ENCODE results near the gene BATF3.

The BATF3 gene

DNA sequence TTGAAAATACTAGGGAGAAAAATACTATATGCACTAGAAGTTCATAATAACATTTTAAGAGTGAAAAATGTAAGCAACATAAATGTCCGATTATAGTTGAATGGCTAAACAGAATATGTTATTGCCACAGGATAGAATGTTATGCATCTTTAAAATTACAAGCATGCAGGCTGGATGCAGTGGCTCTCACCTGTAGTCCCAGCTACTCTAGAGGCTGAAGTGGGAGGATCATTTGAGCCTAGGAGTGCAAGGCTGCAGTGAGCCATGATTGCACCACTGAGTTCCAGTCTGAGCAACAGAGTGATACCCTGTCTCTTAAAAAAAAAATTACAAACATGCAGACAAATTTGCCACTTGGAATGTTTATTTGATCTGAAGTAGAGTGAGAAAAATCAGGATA is 3.0 kb upstream of the BATF3 start:
- no peak for DNase-seq

DNA sequence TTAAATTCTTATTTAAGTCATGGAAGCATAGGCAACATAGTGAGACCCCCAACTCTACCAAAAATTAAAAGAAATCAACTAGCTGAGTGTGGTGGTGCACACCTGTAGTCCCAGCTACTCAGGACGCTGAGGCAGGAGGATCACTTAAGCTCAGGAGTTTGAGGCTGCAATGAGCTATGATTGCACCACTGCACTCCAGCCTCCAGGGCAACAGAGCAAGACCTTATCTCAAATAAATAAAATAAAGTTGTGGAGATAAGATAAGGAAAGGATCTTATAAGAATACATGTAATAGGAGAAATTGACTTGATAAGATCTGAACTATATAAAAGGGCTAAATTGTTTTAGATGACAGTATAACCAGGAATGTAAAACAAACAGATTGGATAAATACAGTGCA is 2.3 kb upstream of the BATF3 start:
- DNase-seq = no peak

DNA sequence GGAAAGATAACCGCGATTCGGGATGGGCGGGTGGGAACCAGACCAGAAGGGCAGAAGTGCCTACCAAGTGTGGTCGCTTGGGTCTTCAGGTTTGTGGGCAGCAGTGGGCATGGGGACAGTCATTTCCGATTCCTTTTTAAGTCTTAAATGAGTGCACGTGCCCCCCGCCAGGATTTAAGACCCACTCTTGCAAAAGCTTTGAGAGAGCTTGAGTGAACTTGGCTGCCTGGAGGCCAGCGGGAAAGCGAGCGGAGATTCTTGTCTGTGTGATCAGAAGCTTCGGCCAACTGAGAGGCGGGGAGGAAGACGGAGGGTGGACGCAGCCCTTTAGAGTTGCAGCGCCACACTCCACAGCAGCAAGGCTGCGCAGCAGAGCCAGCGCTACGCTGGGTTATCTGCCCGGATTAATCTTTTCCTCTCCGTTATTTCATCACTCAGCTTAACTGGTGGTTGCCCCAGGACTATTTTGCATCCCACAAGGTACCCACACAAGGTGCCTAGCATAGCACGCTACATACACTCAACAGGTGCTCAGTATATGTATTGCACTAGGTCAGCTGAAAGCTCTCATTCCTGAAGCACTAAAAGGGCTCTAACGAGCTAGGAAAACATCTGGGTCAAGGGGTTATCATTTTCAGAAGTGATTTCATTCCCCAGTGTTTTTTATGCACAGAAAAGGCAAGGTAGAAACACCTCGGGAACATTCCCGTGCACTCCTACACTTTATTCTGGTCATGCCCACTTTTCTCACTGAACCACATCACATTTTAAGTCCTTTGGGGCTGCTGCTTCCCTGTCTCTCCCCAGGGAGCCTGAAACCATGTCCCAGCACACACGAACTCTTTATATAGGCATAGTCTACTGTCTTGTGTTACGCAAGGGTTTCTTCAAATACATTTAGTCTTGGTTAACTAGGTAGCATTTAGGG is 1.5 kb upstream of the BATF3 start:
- DNase-seq = no peak

DNA sequence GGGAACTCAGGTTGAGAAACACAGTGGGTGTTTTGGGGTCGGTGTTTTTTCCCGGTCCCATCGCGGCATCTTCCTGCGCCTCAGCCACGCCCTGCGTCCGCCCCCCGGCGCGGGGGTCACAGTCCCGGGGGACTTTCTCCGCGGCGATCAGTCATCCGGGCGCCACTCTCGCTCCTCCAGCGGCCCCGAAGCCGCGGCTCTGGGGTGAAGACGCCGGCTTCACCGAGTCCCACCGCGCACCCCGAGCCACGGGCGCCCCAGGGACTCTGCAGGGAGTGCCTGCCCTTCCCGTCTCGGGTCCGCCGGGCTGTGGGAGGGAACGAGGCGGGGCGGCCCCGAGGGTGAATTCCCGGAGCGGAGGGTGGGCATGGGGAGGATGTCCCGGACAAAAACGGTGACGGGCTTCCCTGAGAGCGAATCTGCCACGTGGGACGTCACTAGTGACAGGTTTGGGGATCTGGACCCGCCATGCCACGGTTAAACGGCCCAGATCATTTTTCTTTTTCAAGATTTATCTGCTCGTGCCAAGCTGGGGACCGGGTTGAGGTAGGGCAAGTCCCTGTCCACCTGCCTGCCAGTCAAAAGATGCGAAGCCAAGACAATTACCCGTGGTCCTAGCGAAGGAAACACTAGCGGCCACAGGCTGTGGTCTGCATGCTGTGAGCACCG is 717 bp upstream of the BATF3 start:
- no peak for DNase-seq

DNA sequence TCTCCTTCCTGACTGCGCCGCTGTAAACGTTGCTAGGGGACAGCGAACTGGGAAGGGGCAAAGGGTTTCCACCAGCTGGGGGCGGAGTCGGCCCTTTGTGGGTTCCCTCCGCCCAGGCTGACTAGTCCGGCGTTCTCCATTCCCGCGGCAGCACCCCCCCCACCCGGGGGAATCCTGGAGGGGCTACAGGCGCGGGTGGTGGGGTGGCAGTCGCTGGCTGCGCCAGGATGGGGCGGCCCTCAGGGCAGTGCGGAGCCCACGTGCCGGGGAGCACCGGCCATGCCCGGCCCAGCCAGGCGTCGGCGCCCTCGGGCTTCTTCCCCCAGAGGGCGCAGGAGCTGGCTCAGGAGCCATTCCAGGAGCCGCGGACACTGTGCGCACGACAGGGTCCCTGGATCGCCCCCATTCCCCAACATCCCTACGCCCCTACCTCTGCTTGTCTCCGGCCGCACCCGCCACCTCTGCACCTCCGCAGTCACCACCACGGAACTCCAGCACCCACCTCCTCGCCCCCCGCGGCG is 476 bp downstream of the BATF3 start:
- peak; percentile 45 for DNase-seq

DNA sequence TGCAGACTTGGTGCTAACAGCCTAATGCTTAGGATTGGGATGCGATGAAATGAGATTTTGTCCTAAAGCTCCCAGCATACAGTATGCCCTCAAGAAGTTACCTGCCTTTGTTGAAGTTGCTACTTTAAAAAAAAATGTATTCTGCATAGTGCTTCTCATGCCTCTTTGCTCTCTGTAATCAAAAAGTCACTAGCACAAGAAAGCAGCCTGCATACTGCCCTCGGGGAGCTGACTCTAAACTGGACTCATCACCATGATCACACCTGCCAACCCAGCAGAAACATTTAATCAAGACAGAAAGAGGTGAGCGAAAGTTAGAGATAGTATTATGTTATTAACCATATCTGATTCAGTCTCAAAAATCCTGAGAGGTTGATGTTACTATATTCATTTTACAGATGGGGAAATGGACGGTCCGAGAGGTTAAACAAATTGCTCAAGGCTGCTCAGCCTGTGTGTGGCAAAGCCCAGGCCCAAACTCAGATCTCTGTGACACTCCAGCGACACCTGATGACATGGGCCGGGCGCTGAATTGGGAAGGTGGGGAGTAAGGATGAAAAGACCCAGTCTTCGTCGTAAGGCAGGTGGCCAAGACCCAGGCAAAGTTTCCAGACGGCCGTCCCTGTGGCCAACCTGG is 1.1 kb downstream of the BATF3 start:
- peak; percentile 26 for DNase-seq

DNA sequence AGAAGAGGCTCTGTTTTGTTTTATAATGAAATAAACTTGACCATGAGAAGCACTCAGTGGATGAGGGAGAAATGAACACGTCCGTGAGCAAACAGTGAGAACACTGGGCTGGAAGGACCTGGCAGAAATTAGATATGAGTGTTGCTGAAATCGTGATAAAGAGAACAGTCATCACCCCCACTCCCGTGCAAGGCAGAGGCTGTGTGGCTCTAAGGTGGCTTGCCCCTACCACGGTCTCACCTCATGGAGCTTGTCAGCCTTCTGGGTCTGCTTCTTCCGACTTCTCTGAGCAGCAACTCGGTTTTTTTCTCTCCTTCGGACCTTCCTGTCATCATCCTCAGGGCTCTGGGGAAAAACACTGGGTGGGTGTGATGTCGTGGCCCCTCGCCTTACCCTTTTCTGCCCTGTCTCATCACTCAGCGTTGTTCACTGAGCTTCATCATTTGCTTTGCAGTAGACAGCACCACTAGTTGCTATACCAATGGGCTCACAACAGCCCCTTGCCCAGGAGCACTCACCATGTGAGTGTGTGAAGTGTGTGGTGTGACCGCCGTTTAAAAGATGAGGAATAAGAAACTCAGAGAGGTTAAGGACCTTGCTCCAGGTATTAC is 2.8 kb downstream of the BATF3 start:
- no peak for DNase-seq

DNA sequence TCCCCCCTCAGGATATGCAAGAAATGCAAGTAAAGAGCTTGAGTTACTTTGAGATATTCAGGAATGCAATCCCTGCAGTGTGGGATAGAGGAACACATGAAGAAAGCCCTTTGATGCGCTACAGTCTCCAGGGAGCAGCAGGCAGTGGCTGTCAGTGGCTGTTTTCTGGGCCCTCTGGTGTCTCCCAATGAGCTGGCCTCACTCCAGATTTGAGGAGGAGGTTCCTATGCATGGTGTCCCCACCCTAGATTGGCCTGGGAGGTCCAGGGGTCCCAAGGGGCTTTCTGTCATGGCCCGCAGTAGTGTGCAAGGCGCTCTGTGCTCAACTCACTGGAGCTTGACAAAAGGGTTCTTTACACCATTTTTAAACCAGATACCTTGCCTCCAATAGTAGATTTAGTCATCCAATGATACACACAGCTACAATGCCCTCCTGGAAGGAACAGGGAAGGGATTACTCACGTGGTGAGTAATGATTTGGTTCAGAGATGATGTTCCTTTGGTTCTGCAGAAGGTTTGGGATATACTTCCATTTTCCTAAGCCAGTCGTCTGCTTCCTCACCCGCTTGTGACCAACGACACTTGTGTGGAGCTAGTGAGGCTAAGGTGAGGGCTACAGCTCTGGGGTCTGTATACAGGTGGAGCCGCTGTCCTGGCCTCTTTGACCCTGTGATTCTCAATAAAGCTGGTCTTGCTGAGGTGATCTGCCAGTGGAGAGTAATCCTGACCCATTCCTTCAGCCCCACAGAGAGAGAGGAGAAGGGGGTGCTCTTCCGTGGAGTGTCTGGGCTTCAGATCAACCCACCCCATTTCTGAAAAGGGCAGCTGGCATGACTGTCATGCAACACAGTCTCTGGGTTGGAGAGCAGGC is 6.6 kb downstream of the BATF3 start:
- DNase-seq = no peak

DNA sequence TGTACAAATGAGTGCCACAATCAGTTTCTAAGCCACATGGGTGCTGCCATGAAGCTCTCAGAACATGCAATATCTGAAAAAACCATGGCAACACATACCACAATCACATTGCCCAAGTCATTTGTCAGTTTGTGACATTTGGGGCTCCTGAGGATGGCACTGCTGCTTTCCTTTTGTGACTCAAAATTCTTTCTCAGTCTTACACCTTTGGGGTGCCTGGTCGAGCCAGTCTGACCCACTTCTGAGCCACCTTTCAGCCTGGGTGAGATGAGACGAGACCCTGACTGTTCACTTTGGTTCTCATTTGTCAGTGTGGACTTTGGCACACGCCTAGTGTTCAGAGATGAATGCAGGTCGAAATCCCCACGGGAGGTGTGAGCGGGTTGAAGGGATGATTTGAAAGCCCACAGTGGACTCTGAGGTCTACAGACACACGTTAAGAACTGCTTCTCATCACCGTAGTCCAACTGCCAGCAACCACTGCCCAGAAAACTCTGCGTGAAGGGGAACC is 8.0 kb downstream of the BATF3 start:
- DNase-seq = no peak

DNA sequence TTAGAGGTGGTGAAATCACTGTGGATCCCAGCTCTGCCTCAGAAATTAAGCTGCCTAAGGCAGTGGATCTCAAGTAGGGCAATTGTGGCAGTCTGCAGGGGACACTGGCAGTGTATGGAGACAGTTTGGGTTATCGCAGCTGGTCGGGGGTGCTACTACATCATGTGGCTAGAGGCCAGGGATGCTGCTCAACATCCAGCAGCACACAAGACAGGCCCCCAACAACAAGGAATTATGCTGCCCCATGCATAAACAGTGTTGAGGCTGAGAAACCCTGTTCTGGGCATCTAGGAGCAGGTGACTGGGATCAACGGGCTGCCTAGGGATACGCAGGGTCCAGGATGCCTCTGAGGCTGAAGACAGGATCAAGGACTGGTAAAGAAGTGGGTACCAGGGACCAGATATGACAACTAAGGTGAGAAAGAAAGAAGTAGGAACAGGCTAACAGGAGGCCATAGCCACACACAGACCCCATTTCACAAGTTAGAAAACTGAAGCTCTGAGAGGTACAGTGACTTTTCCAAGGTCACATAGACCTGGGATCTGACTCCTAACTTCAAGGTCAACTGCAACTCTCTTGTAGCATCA is 8.7 kb downstream of the BATF3 start:
- DNase-seq = no peak

DNA sequence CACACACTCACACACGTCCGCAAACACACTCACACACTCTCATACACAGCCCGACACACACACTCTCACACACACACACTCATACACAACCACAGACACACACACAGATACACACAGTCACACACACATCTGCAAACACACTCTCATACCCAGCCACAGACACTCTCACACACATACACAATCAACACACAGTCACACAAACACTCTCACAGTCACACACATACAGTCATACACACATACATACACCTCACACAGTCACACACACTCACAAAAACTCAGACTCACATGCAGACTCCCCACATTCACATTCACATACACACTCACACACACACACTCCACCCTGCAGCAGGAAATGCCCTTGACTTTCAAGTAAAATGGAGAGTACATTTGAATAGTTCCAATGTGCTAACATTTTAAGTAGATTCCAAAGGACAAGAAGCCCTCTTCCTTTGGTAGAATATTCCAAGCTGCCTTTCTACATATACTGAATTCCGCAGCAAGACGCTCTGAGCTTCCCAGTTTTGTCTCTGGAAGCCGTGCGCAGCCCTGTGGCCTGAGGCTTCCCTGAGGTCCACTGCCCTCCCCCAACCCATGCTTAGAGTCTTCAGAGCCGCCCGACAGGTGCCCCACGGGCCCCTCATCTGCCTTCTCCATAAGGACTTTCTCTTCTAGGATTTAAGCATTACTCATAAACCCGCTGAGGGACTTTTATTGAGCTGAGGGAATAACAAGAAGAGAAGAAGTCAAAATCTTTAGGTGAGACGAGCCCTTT is 9.7 kb downstream of the BATF3 start:
- no peak for DNase-seq

DNA sequence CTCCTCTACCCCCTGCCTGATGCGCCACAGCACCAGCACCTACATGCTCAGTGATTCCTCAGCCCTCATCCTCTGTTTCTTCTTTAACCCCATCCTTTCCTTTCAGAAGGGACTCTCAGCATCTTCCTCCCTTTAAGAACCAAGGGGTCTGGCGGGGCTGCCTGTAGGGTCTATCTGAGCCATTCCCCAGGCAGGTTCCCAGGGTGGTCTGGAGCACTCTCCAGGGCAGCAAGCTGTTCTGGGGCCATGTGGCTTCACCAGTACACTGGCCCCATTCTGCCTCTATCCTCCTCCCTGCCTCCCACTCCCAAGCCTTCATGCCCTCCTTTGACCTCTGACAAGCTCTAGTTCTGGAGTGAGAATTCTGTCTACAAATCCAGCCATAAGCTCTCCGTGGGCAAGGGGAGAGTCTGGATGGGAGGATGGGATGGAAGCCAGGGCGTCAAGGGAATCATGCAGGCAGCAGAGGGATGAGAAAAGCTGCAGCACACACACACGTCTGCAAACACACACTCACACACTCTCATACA is 10.4 kb downstream of the BATF3 start:
- no peak for DNase-seq

DNA sequence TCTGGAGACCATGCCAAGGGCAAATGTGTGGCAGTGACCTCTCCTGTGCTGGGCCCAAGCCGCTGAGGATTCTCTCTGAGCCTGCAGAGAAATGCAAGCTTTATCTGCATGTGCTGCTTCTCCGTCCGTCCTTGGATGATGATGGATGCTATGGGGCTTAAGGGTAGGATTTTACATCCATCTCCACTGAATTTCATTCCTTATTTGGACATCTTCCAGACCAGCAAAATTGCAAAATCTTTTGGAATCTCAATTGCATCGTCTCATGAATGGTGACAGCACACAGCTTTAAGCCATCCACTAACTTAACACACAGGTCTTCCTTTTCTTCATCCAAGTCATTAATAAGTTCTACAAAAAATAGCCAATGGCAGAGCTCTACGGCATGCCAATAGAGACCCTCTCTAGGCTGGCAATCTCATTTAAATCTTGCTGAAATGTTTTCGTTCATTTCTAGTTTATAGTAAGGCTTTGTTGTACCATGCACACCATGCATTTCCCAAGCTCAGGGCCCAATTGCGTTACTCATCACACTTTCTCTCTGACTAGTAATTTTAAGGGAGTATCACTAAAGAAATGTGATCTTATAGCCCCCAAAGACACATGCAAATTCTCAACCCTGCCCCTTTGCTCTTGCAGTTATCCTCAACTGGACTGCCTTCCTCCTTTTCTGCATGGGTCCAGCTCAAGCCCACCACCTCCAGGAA is 11.1 kb downstream of the BATF3 start:
- no peak for DNase-seq

DNA sequence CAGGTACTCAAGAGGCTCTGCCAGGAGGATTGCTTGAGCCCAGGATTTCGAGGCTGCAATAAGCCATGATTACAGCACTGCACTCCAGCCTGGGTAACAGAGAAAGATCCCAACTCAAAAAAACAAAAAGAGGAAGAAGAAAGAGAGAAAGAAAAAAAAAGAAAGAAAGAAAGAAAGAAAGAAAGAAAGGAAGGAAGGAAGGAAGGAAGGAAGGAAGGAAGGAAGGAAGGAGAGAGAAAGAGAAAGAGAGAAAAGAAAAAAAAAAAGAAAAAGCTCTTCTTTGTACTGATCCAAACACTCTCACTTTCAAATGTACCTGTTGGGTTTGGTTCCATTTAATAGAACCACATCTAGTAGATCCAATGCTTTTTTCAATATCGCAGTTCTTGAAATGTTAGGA is 11.8 kb downstream of the BATF3 start:
- DNase-seq = no peak

DNA sequence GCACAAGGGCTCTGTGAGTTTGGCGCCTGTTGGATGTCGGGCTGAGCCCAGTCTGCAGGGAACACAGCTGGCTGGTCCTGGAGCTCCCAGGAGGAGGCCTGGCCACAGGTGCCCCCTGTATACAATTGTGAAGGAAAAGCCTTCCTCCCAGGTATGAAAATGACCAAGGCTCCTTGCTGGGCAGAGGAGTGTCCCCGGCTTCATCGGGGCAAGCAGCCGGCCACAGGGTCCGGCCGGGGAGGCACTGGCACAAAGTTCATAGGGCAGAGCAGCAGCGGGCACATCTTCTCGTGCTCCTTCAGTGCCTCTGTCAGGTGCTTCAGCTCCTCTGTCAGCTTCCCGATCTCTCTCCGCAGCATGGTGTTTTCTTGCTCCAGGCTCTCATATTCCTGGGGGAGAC is 13.0 kb downstream of the BATF3 start:
- DNase-seq = no peak

DNA sequence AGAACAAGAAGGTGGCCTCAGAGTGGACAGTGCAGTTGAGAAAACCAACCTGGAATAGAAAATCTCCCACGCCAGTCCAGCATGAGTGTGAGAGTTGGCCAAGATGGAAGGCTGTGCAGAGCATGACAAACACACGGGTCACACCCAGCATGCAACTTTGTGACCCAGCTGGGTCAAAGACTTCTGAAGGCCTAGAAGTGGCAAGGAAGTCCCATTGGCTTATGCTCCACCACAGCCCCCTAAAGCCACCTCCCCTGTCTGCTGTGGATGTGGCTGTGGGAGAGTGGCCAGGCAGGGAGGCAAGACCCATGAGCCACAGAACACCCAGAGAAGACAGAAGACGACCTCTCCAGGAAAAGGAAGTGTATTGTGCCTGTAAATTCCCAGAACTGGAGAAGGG is 13.6 kb downstream of the BATF3 start:
- no peak for DNase-seq

DNA sequence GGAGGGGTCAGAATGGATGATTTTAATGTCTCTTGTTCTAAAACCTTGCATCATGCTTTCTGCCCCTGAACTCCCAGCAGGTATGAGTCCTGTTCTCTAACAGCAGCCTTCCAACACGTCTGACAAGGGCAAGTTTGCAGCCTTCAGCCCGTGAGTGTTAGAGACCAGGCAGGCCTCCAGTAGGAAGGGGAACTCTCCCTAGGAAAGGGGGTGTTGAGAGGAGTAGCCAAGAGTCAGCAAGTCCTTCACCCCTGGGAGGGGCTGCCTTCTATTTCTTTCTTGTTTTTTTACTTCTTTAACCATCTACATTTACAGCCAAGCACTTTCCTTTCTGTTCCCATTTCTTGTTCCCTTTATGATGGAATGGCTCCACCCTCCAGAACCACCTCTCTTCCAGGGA is 14.2 kb downstream of the BATF3 start:
- no peak for DNase-seq

DNA sequence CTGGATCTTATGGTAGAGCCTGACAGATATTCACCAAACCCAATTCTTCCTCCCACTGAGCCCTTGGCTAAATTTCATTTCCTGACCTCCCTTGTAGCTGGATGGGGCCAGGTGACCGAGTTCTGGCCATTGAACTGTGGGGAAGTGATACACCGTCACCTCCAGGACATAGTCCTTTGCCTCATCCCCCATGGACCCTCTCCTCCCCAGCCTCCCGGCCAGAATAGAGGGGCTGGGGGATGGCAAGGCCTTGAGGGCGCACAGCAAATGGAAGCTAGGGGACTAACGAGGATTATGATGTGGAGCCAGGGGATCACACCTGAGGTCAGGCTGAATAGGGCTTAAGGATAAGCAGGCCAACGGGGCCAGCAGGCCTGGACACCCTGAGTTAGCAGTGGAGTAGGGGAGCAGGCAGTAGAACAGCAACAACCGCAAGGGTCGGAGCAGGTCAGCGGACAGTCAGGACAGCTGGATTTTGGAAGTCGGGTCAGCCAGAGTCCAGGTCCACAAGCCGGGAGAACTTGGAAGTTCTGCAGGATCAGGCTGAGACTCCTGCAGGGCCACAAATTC is 15.0 kb downstream of the BATF3 start:
- DNase-seq = no peak

DNA sequence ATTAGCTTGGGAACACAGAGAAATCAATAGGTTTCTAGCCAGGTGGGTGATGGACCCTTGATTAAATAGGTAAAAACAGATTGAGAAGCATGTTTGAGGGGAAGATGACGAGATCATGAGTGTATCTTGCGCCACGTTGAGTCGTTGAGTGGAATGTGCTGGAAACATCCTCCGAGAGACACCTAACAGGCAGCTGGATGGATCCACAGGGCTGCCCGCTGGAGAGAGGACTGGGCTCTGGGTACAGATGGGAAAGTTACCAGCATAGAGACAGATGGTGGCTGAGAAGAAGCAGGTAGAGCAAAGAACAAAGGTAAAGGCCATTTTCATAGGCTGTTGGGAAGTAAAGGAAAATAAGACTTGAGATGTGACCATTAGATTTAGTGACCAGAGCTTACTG is 15.6 kb downstream of the BATF3 start:
- no peak for DNase-seq

DNA sequence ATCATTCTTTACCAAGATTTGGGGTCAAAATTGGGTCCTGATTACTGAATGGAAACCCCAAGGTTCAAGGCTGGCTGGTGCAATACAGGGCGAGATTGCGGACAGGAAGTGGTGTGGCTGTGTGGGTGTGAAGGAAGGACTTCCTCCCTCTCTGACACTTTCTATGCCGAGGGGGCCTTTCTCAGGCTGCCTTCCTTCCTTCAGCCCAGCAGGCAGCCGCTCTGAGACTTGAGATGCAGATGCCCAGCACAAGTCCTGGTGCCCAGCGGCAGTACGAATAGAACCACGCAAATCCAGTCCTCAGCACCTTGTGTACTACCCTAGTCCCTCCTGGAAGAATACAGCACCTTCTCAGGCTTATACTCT is 16.3 kb downstream of the BATF3 start:
- DNase-seq = no peak

Data from NCI-H1105 treated with DMSO at 0.1 percent for 48 hours (cell line).